GM18526 (cell line): ENCODE measurements around the gene FAAP24.

ENCODE experiments used
- POLR2A ChIP-seq: IDR thresholded peaks from 3 replicates; pipeline ENCODE4 v1.6.1; 2011; ENCODE audit not compliant: insufficient read length; ENCODE audit errors: extremely low read depth

The FAAP24 gene, protein sequence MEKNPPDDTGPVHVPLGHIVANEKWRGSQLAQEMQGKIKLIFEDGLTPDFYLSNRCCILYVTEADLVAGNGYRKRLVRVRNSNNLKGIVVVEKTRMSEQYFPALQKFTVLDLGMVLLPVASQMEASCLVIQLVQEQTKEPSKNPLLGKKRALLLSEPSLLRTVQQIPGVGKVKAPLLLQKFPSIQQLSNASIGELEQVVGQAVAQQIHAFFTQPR

DNA sequence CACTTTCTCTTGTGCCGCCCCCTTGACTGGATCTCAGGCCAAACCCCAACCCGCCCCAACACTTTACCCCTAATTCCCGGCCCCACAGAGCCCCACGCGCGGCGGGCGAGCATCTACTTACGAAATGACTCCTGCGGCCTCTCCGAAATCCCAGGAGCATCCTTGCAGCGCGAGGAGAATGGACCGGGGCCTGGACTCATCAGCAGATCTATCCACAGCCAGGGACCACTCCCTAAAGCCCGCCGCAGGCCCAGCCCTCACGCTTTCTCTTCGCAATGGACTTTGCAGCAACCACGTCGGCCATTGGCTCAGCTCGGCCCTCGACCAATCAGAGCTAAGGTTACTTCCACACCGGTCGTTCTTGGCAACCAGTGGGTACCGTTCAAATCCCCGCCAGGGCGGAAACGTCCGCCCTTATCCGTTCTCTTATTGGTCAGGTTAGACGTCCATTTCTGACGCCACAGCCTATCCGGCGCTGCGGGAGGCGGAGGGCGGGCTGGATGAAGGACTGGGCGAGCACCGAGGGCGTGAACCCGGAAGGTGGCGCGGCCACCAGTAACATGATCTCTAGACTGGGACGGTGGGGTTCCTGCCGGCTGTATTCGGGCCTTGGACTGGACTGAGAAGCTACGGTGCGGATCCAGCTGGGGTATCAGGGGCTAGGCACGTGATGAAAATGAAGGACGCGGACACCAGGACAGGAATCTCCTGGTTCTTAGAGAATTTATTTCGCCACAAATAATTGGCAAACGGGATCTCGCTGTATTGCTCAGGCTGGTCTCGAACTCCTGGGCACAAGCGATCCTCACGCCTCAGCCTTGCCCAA, at the start of gene FAAP24, which contains the start of gene CEP89:
TSS of gene FAAP24 (plus strand) at position 528 of the 826 bp plus-strand sequence. CDS start 955 bp downstream, outside the sequence.
TSS of gene CEP89 (minus strand) at position 244 of the 826 bp plus-strand sequence. CDS start at position 160, 84 bp downstream.
- peak; percentile 79 for TF ChIP-seq POLR2A

DNA sequence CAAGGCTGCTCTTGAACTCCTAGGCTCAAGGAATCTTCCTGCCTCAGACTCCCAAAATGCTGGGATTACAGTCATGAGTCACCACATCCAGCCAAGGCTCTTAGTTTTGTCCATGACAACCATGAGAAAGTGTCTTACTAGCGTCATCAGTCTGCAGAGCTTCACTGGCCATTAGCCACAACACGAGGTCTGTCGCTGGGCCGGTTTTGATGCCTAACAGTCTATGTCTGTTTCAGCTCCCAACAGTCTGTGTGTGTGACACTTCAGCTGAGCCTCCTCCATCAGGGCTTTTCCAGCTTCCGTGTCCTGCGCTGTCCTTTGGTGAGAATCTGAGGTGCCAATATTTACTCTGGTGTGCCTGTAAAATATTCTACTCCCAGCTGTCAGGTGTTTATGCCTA, 47.8 kb upstream of the FAAP24 start:
- TF ChIP-seq POLR2A = no peak

DNA sequence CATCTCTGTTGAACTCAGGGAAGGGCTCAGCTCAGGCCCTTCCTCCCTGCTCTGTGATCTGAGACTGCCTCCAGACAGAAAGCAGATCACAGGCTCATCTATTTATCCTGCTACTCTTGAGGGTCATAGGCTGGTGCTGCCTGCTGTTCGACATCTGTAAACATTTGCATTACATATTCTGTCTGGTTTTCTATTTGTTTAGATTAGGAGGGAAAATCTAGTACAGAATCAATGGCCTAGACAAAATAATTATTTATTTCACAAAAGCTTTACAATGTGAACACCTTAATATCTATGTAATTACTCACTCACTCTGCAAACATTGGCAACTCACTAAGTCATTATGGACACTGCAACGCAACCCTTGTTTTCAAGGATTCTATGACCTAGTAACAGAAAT, 43.2 kb upstream of the FAAP24 start:
- TF ChIP-seq POLR2A = no peak

DNA sequence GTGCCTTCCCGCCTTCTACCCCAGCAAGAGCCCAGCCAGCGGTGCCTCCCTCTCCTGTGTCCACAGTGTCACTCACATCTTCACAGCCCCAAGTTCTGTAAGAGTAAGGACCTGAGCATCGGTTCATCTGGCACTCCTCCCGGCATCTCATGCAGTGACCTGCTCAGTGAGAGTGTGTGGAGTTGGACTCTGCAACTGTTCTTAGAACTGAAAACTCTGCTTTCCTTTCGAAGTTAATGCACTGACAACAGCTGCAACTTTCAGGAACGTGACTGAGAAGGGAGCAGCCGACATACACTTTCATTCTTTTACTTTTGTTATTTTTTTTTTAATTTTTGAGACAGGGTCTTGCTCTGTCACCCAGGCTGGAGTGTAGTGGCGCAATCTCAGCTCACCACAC, 41.5 kb upstream of the FAAP24 start:
- no peak for TF ChIP-seq POLR2A

DNA sequence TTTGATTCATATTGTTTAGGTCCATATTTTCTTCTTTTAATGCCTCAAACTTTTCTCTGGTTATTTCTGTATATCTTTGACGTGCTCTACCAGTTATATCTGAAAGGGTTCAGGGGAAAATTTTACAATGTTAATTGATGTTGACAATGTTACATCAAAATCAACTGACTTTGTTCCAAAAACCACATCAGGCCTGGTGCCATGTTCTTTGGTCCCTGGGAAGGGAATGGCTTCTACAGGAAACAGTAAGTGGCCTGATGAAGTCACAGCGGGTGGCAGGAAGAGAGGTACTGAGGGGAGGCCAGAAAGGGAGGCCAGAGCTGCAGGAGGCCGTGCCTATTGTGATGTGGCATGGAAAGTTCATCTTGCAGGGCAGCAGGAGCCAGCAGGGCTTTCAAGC, 38.5 kb upstream of the FAAP24 start:
- no peak for TF ChIP-seq POLR2A

DNA sequence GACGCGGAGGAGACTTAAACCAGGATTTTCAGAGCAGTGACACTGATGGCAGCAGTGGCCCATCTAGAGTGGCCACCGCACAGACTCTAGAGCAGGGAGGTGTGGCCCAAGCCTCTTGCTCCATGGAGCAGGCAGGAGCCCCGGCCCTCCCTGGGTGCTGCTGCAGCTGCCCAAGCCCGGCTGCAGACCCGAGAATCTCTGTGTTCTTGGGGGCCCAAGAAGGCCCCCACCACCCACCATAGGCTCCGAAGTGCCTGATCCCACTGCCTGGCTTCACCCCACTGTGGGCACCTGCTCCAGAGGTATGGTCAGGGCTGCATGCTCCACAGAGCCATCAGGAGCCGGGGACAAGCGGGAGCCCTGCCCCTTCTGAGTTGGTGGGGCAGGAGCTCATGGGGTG, 36.4 kb upstream of the FAAP24 start:
- TF ChIP-seq POLR2A = no peak

DNA sequence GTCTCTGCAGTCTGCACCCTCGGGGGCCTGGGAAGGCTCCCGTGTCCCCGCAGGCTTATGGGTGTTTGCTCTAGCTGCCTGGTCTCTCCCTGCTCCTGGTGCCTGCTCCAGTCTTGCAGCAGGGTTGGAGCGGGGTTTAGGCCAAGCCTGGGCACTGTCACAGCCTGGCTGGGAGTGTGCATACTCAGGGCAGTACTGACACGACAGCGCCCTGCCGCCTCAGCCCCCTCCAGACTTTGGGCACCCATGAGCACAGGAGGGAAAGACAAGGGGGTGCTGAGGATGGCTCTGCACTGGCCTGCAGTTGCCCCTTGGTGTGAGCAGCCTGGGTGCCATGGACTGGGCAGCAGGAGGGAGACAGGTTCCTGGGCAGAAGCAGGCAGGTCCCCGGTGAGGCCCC, 36.0 kb upstream of the FAAP24 start:
- no peak for TF ChIP-seq POLR2A

DNA sequence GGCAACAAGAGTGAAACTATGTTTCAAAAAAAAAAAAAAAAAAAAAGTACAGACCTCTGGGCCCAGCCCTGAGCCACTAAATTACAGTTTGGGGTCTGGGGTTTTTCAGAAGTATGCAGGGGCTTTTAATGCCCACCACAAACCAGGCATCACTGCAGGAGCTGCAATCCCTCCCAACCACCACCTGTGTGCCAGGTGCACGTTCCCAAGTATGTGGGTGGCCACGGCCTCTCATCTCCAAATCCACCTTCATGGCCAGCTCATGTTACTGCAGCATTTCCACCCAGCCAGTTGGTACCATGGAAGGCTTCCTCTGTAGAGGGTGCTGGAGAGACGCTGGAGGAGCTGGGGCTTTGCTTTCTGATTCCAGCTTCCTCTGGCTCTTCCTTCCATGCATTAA, 26.8 kb upstream of the FAAP24 start:
- TF ChIP-seq POLR2A = no peak

DNA sequence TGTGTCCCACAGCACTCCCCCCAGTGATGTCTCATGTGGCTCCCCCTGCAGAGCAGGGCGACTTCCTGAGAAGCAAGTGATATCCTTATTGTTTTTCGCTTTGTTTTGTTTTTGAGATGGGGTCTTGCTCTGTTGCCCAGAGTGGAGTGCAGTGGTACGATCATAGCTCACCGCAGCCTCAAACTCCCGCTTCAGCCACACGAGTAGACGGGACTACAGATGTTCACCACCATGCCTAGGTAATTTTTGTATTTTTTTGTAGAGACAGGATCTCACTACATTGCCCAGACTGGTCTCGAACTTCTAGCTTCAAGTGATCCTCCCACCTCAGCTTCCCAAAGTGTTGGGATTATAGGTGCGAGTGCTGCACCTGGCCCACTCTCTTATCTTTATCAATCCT, 5.3 kb upstream of the FAAP24 start:
- no peak for TF ChIP-seq POLR2A

DNA sequence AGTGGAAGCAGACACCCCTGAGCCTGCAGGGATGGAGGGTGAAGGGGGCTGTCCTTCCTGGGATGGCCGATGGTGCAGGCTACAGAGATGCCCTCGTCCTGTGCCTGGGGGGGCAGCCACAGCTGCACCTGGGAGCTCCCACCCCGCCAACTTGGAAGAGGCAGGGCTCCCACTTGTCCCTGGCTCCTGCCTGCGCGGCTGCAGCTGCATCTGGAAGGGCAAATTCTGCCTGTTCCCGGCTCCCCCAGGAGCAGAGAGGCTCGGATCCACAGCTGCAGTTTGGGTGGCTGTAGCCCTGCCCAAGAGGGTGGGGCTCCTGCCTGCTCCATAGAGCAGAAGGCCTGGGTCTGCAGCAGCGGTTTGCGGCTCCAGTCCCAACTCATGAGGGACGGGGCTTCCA, 2.5 kb upstream of the FAAP24 start:
- no peak for TF ChIP-seq POLR2A

DNA sequence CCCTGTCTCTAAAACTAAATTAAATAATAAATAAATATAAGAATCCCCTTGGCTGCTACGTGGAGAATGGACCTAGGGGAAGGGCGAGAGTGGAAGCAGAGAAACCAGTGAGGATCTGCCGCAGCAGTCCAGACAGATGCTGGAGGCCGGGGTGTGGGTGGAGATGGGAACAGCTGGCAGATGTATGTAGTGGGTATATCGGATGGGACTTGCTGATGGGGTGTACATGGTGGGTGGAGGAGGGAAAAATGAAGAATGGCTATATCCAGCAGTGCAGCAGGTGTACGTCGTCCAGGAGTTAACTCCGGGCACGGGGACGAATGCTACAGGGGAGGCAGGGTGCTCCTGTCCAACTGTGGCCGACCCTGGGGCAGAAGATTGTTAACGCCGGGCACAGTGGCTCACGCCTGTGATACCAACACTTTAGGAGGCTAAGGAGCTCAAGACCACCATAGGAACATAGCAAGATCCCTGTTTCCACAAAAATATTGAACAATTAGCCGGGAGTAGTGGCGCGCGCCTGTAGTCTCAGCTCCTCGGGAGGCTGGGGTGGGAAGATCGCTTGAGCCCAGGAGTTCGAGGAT, 938 bp upstream of the FAAP24 start:
- no peak for TF ChIP-seq POLR2A

DNA sequence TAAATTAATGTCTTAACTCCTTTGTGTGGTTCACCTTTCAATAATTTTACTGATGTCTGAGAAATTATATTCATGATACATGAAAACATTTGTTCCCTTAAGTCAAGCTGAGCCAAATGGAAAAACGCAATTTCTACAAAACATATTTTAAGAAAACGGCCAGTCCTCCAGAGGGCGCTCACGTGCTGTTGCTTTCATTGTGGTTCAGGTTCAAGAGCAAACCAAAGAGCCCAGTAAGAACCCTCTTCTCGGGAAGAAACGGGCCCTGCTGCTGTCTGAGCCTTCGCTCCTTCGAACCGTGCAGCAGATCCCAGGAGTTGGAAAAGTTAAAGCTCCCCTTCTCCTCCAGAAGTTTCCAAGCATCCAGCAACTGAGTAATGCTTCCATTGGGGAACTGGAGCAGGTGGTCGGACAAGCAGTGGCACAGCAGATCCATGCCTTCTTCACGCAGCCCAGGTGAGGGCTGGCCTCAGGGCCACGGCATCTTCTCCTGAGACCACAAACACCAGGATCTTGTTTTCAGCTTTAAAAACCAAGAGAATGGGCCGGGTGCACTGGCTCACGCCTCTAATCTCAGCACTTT, 4.3 kb downstream of the FAAP24 start:
- no peak for TF ChIP-seq POLR2A

DNA sequence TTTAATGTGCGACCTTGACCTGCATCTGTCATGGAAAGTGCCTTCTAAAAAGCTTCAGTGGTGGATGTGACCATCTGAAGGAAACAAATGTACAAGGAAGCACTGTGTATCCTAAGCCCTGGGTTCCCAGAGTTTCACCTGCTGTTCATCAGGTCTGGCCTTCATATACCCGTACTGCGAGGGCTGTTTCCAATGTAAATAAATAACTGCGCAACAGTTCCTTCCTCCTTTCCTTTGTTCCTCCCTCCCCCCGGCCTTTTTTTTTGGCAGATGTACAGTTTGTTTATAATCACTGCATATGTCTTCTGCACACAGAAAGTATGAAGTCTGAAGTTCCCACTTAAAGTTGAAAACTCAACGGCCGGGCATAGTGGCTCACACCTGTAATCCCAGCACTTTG, 5.2 kb downstream of the FAAP24 start:
- TF ChIP-seq POLR2A = no peak

DNA sequence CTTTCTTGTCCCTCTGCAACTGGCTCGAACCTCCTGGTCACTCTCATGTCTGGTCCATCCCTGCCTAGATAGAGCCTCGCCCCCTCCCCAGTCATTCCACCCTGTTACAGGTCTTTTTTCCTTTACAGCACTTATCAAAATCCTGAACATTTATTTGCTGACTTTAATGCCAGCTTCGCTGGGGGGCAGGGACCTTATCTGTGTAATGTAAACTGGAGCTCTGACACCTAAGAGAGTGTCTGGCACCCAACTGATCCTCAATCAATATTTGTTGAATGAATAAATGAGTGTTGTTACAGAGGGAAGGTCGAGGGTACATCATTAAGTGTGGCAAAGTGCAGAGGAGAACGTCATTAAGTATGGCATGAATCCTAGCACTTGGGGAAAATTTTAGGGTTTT, 16.7 kb downstream of the FAAP24 start:
- TF ChIP-seq POLR2A = no peak

DNA sequence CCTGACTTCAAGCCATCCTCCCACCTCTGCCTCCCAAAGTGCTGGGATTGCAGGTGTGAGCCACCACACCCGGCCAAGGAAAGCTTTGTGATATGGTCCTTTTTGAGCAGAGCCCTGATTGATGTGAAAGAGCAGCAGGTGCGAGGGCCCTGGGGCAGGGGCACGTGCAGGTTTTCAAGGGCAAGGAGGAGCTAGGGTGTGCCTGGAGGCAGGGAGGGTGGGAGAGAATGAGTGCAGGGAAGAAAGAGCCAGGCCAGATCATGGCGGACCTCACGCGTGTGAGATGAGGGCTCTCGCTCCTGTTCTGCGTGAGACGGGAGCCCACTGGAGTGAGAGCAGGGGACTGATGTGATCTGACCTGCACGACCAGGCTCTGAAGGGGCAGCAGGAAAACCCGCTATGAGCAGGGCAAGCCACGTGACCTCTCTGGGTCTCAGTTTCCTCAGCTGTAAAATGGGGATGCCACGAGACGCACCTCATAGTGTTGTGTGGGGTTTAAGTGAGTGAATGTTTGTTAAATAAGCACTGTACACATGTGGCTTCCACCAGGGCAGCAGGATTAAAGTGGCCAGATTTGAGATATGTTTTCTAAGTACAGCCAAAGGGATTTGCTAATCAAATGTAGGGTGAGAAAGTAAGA, 25.8 kb downstream of the FAAP24 start:
- TF ChIP-seq POLR2A = no peak
